GM18951 (cell line): ENCODE results near the gene NACC1.
"Not testable (repeated sequence)": the region's sequence is repeated elsewhere in the genome, so short reads cannot be mapped to it uniquely, and the experiment has no call there.

Experiments
- POLR2A ChIP-seq: IDR thresholded peaks from 4 replicates; pipeline ENCODE4 v1.6.1; 2011; ENCODE audit warnings: mild to moderate bottlenecking; ENCODE audit not compliant: insufficient read length, insufficient read depth; ENCODE audit errors: extremely low read depth
- in situ Hi-C: fragments of 300-500 bp; cut with MboI; formaldehyde crosslinking; loops from one replicate; pipeline ENCODE4 v1.12.0; 2022; ENCODE audit warnings: low sequenced_read_pairs, mixed read lengths, inconsistent platforms; ENCODE audit not compliant: unreplicated experiment

The NACC1 gene

GRCh38 chr19:13171146-13171545 is 53.1 kb downstream of the NACC1 start:
- no peak for TF ChIP-seq POLR2A
- in situ Hi-C loops = no loop called here

- no peak for TF ChIP-seq POLR2A
- in situ Hi-C loops = no loop called here
These were observed 54.5 kb downstream of the NACC1 start for GRCh38 chr19:13172346-13173138.

GRCh38 chr19:13173139-13173737 is 55.2 kb downstream of the NACC1 start:
- no peak for TF ChIP-seq POLR2A
- in situ Hi-C loops = no loop called here

- in situ Hi-C loops = no loop called here
- no peak for TF ChIP-seq POLR2A
These were observed 58.3 kb downstream of the NACC1 start for GRCh38 chr19:13176345-13176744.

- in situ Hi-C loops = not testable (repeated sequence)
These were observed 59.5 kb downstream of the NACC1 start for GRCh38 chr19:13177584-13177983.

- in situ Hi-C loops = not testable (repeated sequence)
These were observed 60.2 kb downstream of the NACC1 start for GRCh38 chr19:13178291-13178690.

- in situ Hi-C loops = no loop called here
- no peak for TF ChIP-seq POLR2A
These were observed 63.8 kb downstream of the NACC1 start for GRCh38 chr19:13181747-13182388.

- in situ Hi-C loops = not testable (repeated sequence)
These were observed 66.9 kb downstream of the NACC1 start for GRCh38 chr19:13184926-13185325.

- in situ Hi-C loops = not testable (repeated sequence)
These were observed 67.9 kb downstream of the NACC1 start for GRCh38 chr19:13185763-13186657.

GRCh38 chr19:13186688-13187087 is 68.6 kb downstream of the NACC1 start:
- in situ Hi-C loops = not testable (repeated sequence)

GRCh38 chr19:13187419-13187818 is 69.4 kb downstream of the NACC1 start:
- in situ Hi-C loops = no loop called here
- TF ChIP-seq POLR2A = no peak

GRCh38 chr19:13189600-13189999 is 71.5 kb downstream of the NACC1 start:
- no peak for TF ChIP-seq POLR2A
- in situ Hi-C loops = no loop called here
